HEK293 (cell line): ENCODE measurements around the gene EML1.

Experiments used
- CTCF ChIA-PET: fragments of 350-600 bp; formaldehyde crosslinking; extraction: SDS; loops from one replicate; lab custom pipeline; 2021; ENCODE audit warnings: antibody characterized with exemption; lab: Yijun Ruan, JAX
- POLR2A ChIA-PET: fragments of 300-600 bp; formaldehyde crosslinking; extraction: SDS; loops from one replicate; lab custom pipeline; 2020; ENCODE audit warnings: antibody characterized with exemption, inconsistent platforms; lab: Yijun Ruan, JAX
- H3K27ac ChIP-seq: fragments of 200-500 bp; sonication (Bioruptor generic); 2 replicates; pipeline ENCODE4 v1.5.1; 2014; ENCODE audit warnings: low read depth, low read length, control low read depth, inconsistent platforms; ENCODE audit errors: extremely low read depth
- H3K36me3 ChIP-seq, 2 experiments: fragments of 200-500 bp in 1 of 2; sonication (Bioruptor generic) in 1 of 2; 1 replicate in 1 of 2; 2 replicates in 1 of 2; pipeline ENCODE4 v1.5.1; 2014 to 2017; ENCODE audit warnings: inconsistent platforms in 2 of 2, low read length in 2 of 2; ENCODE audit not compliant: control insufficient read depth in 2 of 2, insufficient read depth in 1 of 2
- H3K4me1 ChIP-seq: fragments of 200-500 bp; sonication (Bioruptor generic); 2 replicates; pipeline ENCODE4 v1.5.1; 2014; ENCODE audit warnings: mild to moderate bottlenecking, low read length, inconsistent platforms; ENCODE audit not compliant: control insufficient read depth, insufficient read depth
- H3K4me3 ChIP-seq: 2 replicates; pipeline ENCODE4 v1.5.1; 2011; ENCODE audit warnings: low read depth, mild to moderate bottlenecking, control low read depth, low read length, moderate library complexity
- H3K9me3 ChIP-seq: fragments of 200-500 bp; sonication (Bioruptor generic); 2 replicates; pipeline ENCODE4 v1.5.1; 2014; ENCODE audit warnings: low read depth, low read length, inconsistent platforms; ENCODE audit not compliant: control insufficient read depth, insufficient read depth
- BCL11B ChIP-seq: fragments of 450-650 bp; formaldehyde crosslinking; IDR thresholded peaks from 2 replicates; pipeline ENCODE4 v1.5.1; 2016; ENCODE audit warnings: low read depth, missing biosample characterization, missing genetic modification characterization
- KLF7 ChIP-seq: fragments of 450-650 bp; formaldehyde crosslinking; IDR thresholded peaks from 2 replicates; pipeline ENCODE4 v1.5.1; 2016; ENCODE audit warnings: missing biosample characterization, missing genetic modification characterization, borderline replicate concordance
- MZF1 ChIP-seq: fragments of 450-650 bp; formaldehyde crosslinking; IDR thresholded peaks from 2 replicates; pipeline ENCODE4 v1.5.1; 2017; ENCODE audit warnings: missing biosample characterization, missing genetic modification characterization, borderline replicate concordance
- REPIN1 ChIP-seq: fragments of 450-650 bp; formaldehyde crosslinking; IDR thresholded peaks from 2 replicates; pipeline ENCODE4 v1.5.1; 2017; ENCODE audit warnings: missing biosample characterization, missing genetic modification characterization, low read depth
- TCF7L2 ChIP-seq: IDR thresholded peaks from 2 replicates; pipeline ENCODE4 v1.6.1; 2011; ENCODE audit warnings: low read depth, mild to moderate bottlenecking, inconsistent platforms, low read length, moderate library complexity, borderline replicate concordance
- YY1 ChIP-seq: fragments of 450-650 bp; formaldehyde crosslinking; IDR thresholded peaks from 2 replicates; pipeline ENCODE4 v1.5.1; 2018; ENCODE audit warnings: missing biosample characterization, missing genetic modification characterization
- ZBTB17 ChIP-seq: fragments of 450-650 bp; formaldehyde crosslinking; IDR thresholded peaks from 2 replicates; pipeline ENCODE4 v1.5.1; 2016; ENCODE audit warnings: missing biosample characterization, missing genetic modification characterization
- ZBTB21 ChIP-seq: fragments of 450-650 bp; formaldehyde crosslinking; IDR thresholded peaks from 2 replicates; pipeline ENCODE4 v1.5.1; 2017; ENCODE audit warnings: missing biosample characterization, missing genetic modification characterization
- ZBTB6 ChIP-seq: fragments of 450-650 bp; formaldehyde crosslinking; IDR thresholded peaks from 2 replicates; pipeline ENCODE4 v1.5.1; 2017; ENCODE audit warnings: missing biosample characterization, missing genetic modification characterization
- ZFP41 ChIP-seq: fragments of 450-650 bp; formaldehyde crosslinking; IDR thresholded peaks from 2 replicates; pipeline ENCODE4 v1.5.1; 2016; ENCODE audit warnings: missing biosample characterization, missing genetic modification characterization, borderline replicate concordance
- ZNF169 ChIP-seq: fragments of 450-650 bp; formaldehyde crosslinking; IDR thresholded peaks from 2 replicates; pipeline ENCODE4 v1.5.1; 2016; ENCODE audit warnings: missing biosample characterization, missing genetic modification characterization
- ZNF174 ChIP-seq: fragments of 450-650 bp; formaldehyde crosslinking; IDR thresholded peaks from 2 replicates; pipeline ENCODE4 v1.5.0; 2017; ENCODE audit warnings: missing biosample characterization, mild to moderate bottlenecking, missing genetic modification characterization
- ZNF274 ChIP-seq, 2 experiments: fragments of 200-500 bp in 1 of 2; fragments of 450-650 bp in 1 of 2; sonication (Bioruptor generic) in 1 of 2; formaldehyde crosslinking in 1 of 2; IDR thresholded peaks; 2 replicates each; pipeline versions ENCODE4 v1.5.1 to v1.6.1; 2014 to 2016; ENCODE audit warnings: borderline replicate concordance in 1 of 2, inconsistent platforms in 1 of 2, low read length in 1 of 2, missing biosample characterization in 1 of 2, missing genetic modification characterization in 1 of 2
- ZNF394 ChIP-seq: fragments of 450-650 bp; formaldehyde crosslinking; IDR thresholded peaks from 2 replicates; pipeline ENCODE4 v1.5.1; 2016; ENCODE audit warnings: missing biosample characterization, missing genetic modification characterization, mild to moderate bottlenecking, moderate library complexity, borderline replicate concordance
- ZNF404 ChIP-seq: fragments of 450-650 bp; formaldehyde crosslinking; IDR thresholded peaks from 2 replicates; pipeline ENCODE4 v1.5.1; 2017; ENCODE audit warnings: missing biosample characterization, missing genetic modification characterization
- ZNF433 ChIP-seq: fragments of 450-650 bp; formaldehyde crosslinking; IDR thresholded peaks from 2 replicates; pipeline ENCODE4 v1.5.1; 2016; ENCODE audit warnings: missing biosample characterization, missing genetic modification characterization, low read depth
- ZNF501 ChIP-seq: fragments of 450-650 bp; formaldehyde crosslinking; IDR thresholded peaks from 2 replicates; pipeline ENCODE4 v1.5.1; 2016; ENCODE audit warnings: missing biosample characterization, missing genetic modification characterization
- ZNF529 ChIP-seq: fragments of 450-650 bp; formaldehyde crosslinking; IDR thresholded peaks from 2 replicates; pipeline ENCODE4 v1.5.1; 2017; ENCODE audit warnings: missing genetic modification characterization, missing biosample characterization; ENCODE audit not compliant: insufficient replicate concordance
- ZNF645 ChIP-seq: fragments of 450-650 bp; formaldehyde crosslinking; IDR thresholded peaks from 2 replicates; pipeline ENCODE4; 2016; ENCODE audit warnings: missing biosample characterization, missing genetic modification characterization
- ZNF664 ChIP-seq: fragments of 450-650 bp; formaldehyde crosslinking; IDR thresholded peaks from 2 replicates; pipeline ENCODE4 v1.5.1; 2016; ENCODE audit warnings: missing biosample characterization, missing genetic modification characterization
- ZNF837 ChIP-seq: fragments of 450-650 bp; formaldehyde crosslinking; IDR thresholded peaks from 2 replicates; pipeline ENCODE4 v1.5.1; 2016; ENCODE audit warnings: missing biosample characterization, missing genetic modification characterization
- ZNF843 ChIP-seq: fragments of 450-650 bp; formaldehyde crosslinking; IDR thresholded peaks from 2 replicates; pipeline ENCODE4 v1.5.1; 2016; ENCODE audit warnings: missing biosample characterization, missing genetic modification characterization

EML1 gene

GRCh38 chr14:99854831-99855230 lies 61.6 kb downstream of the EML1 start:
- Histone ChIP-seq H3K27ac (no peak overlapping the region), H3K4me3 (no peak overlapping the region), H3K4me1 (peaks cover 6% of the 10 kb centered on the region; the same call in 1 of the 2 replicates), H3K36me3 (peaks cover 0 to 9% of the 10 kb centered on the region in 2 experiments; a peak in 2 of 3 replicates), H3K9me3 (no peaks in the 10 kb centered on the region)
- POLR2A ChIA-PET: no interaction called here
- CTCF ChIA-PET: interaction anchor here (0.6 to 1.3 kb wide), 3 partner anchors 16 to 25 kb away, joined by 3 to 5 read pairs (median 4); no protein-coding TSS in a partner anchor
- TF ChIP-seq KLF7 (tag by site-specific recombination) (no peak), ZBTB6 (tag by site-specific recombination) (no peak), ZNF664 (no peak), ZNF404 (tag by site-specific recombination) (no peak), ZNF529 (tag by site-specific recombination) (no peak), ZNF174 (tag by site-specific recombination) (no peak), ZNF394 (tag by site-specific recombination) (no peak), ZNF274 (IDR thresholded peaks at IDR 0.05; ENCODE audit: low read length) (no peak), ZNF274 (tag by site-specific recombination; IDR thresholded peaks at IDR 0.05; ENCODE audit: borderline replicate concordance) (no peak), BCL11B (tag by site-specific recombination) (no peak), TCF7L2 (no peak), ZNF169 (tag by site-specific recombination) (no peak), ZNF501 (tag by site-specific recombination) (no peak)

- peaks cover 6% of the 10 kb centered on the region; the same call in 1 of the 2 replicates for H3K4me1 ChIP-seq
- CTCF ChIA-PET: interaction anchor here (0.6 to 1.3 kb wide), 3 partner anchors 15 to 24 kb away, joined by 3 to 5 read pairs (median 4); no protein-coding TSS in a partner anchor
- TF ChIP-seq ZBTB21: no peak
- no peak for TF ChIP-seq YY1 (tag by site-specific recombination)
- no peak for TF ChIP-seq ZBTB17 (tag by site-specific recombination)
- no peak for TF ChIP-seq ZNF645
- no peak for TF ChIP-seq ZNF837 (tag by site-specific recombination)
- no peak for TF ChIP-seq ZFP41
- TF ChIP-seq MZF1 (tag by site-specific recombination): no peak
- TF ChIP-seq ZNF433 (tag by site-specific recombination): no peak
- TF ChIP-seq ZNF843: no peak
- no peak for TF ChIP-seq ZNF664
- TF ChIP-seq REPIN1 (tag by site-specific recombination): no peak
- TF ChIP-seq, all 188 proteins: peak for 0
- Histone ChIP-seq H3K27ac (no peak overlapping the region), H3K9me3 (no peaks in the 10 kb centered on the region), H3K4me3 (no peak overlapping the region), H3K36me3 (peaks cover 0 to 9% of the 10 kb centered on the region in 2 experiments; a peak in 2 of 3 replicates)
- POLR2A ChIA-PET: no interaction called here
Observed at GRCh38 chr14:99855271-99855670, 62.1 kb downstream of the EML1 start.
